HG03103 (cell line): Measurements from ENCODE around the gene OR52D1.

Experiments
- ATAC-seq: cut with Tn5 transposase; IDR thresholded peaks from one replicate; pipeline ENCODE4 v1.9.1; 2021; ENCODE audit warnings: low read depth; ENCODE audit not compliant: unreplicated experiment

Gene OR52D1

DNA sequence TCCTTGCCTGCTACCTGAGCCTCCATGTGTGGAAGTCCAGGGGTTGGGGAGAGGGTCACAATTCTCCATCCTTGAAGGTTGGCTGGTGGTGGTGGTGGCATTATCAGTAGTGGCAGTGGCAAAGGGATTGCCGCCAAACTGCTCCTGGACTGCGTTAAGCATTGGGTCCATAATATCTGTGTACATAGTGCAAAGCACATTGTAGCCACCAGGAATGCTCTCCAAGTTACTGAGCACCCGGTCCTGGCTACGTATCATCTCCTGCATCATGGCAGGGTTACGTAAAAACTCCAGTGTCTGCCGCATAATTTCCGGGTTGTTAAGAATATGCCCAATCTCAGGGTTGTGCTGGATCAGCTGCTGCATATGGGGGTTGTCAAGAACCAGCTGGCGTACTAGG lies 20.1 kb downstream of the OR52D1 start:
- no peak for ATAC-seq

DNA sequence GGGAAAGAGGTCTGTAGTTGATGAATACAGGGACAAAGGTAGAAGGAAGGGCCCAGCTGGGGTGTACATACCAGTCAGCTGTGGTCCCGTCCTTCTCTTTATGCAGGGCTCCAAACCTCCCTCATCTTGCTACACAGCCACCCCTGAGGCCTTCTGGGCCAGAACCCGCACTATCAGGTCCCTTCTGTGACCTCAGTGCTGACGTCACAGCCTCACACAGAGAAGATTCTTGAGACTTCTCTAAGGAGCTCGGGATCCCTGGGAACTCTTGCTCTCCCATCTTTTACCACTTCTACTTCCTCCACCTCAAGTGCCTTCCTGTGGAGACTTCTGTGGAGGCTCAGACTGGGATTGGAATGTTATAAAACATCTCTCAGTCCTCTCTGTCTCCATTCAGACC lies 21.3 kb downstream of the OR52D1 start, which contains the start of gene UBQLN3:
Gene UBQLN3 (minus strand): TSS at position 155 of the 400 bp plus-strand sequence. CDS start 399 bp downstream, outside the sequence.
- no peak for ATAC-seq

DNA sequence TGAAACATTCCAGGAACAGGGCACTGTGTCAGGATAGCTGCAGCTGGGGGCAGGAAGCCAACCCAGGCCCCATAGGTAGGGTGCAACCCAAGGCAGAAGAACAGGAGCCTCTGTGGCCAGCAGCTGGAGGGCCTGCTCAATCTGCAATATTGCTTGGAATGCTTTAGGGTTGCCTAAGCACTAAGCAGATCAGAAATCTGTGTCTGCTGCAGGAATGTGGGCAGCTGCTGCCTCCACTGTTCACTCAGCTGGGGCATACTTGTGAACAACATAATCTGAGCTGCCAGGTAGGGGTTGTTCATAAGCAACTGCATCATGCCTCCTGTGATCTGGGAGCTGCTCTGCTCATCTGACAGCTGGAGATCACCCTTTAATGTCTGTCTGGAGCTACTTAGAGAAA lies 26.4 kb downstream of the OR52D1 start:
- ATAC-seq, result no peak

GRCh38 chr11:5516599-5516998 lies 28.1 kb downstream of the OR52D1 start, which contains the start of gene UBQLNL:
TSS of gene UBQLNL (minus strand) at chr11:5516699. CDS start at chr11:5516441, 258 bp downstream.
- no peak for ATAC-seq

DNA sequence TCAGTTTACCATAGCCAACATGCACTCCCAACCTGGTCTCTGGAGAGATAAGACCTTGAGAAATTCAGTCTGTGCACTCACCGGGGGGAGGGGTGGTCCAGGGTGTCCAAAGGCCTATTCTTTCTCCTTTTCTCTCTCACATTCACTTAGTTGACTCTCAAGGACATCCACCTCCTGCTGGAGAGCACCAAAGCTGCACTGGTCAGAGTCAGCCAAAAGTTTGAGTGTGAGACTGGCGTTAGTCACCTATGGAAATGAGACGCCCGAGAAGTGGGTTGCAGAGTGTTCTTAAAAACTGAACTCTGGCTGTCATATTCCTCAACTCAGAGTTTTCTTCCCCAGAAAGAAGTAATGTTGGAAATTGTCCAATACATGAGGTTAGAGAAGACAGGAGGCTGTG lies 33.1 kb downstream of the OR52D1 start:
- ATAC-seq, result no peak

DNA sequence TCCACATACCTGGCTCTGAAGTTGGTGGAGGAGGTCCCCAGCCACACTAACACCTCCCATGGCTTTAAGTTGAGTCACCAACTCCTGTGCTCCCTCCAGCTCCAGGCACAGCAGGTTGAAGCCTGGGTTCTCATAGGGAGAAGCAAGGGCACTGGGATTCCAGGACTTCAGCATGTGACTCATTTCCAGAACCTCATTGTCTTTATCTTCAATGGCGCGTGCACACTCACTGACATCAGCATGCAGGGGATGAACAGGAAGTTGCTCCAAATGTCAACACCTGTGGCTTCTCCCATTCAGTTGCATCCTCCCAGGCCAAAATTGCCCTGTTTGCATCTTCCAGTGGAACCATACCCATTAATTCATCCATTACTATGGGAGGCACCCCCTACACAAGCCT lies 33.8 kb downstream of the OR52D1 start:
- ATAC-seq, result no peak

GRCh38 chr11:5524756-5525155 lies 36.3 kb downstream of the OR52D1 start:
- no peak for ATAC-seq

- ATAC-seq, result no peak
Observed at GRCh38 chr11:5527716-5528115, 39.2 kb downstream of the OR52D1 start.

- ATAC-seq, result no peak
Observed at GRCh38 chr11:5528495-5528894, 40.0 kb downstream of the OR52D1 start.

DNA sequence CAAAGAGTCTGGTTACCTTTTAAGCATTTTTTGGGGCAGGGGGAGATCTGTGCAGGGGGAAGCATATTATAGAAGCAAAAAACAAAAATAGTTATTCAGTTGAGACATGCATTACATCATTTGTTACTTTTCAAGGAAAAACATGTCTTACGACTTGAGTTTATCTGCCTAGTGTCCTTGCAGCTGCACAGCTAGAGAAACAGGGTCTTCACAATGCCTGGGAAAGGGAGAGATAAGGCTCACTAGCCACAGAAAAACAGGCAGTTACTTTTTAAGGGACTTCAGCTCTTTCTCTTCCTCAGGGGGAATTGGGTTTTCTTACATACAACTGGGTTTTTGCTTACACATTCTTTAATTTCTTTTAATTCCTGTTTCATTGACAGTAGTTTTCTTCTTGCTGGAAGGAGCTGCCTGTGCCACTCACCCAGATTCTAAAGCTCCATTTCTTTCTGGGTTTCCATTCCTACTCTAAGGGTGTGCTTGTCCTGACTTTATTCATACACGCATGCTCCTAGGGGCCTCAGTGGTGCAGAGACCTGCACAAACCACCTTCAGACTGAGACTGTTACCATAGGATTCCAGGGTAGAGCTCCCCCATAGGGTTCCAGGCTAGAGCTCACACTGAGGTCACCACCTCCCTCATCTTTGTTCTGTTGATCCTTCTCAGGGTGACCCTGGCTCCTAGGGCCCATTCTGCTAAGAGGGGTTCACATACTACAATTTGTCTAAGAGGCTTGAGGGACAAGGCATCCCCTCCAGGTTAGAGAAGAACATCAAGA lies 42.8 kb downstream of the OR52D1 start:
- ATAC-seq, result no peak

DNA sequence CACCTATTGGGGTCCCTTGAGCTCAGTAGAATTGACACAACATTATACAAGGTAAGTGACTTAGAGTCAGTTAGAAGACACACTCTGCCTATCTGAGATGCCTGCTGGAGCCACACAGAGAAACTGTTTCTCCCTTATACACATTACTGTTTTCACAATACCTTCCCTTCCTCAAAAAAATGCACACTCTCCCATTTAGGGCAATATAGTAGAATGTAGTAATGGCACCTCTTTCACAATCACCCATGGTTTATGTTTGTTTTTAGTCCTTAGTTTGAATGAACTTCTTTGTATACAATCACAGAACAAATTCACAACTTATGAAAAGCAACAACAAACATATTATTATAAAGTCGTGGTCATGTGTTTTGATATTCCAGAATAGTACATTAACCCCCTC lies 45.6 kb downstream of the OR52D1 start:
- no peak for ATAC-seq

DNA sequence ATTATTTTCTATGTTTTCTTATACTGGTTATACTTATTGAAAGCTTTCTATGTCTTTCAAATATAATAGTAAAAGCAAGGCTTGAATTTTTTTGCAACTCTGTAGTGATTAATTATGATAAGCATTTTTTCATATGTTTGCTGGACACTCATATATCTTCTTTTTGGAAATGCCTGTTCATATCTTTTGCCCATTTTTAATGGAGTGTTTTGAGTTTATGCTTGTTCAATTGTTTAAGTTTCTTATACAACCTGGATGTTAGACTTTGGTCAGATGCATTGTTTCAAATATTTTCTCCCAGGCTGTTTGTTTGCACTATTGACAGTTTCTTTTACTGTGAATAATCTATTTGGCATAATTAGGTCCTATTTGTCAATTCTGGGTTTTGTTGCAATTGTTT lies 48.0 kb downstream of the OR52D1 start:
- ATAC-seq, result no peak
